ENCODE data around the gene LRRC1.

Gene LRRC1

DNA sequence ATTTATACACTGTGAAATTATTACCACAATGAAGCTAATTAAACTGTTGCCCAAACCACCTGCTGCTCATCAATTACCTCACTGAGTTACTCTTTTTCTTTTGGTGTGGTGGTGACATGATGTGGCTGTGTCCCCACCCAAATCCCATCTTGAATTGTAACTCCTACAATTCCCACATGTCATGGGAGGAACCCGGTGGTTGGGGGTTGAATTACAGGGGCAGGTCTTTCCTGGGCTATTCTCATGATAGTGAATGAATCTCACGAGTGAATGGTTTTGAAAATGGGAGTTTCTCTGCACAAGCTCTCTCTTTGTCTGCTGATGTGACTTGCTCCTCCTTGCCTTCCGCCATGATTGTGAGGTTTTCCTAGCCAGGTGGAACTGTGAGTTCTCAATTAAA is 145.0 kb downstream of the LRRC1 start:
- H3K36me3 Mint-ChIP-seq (ENCODE audit: insufficient read depth), result no peaks in the 10 kb centered on the region
- ATAC-seq (replicated peaks), result no peak
- H3K27ac Mint-ChIP-seq, result no peak overlapping the region

DNA sequence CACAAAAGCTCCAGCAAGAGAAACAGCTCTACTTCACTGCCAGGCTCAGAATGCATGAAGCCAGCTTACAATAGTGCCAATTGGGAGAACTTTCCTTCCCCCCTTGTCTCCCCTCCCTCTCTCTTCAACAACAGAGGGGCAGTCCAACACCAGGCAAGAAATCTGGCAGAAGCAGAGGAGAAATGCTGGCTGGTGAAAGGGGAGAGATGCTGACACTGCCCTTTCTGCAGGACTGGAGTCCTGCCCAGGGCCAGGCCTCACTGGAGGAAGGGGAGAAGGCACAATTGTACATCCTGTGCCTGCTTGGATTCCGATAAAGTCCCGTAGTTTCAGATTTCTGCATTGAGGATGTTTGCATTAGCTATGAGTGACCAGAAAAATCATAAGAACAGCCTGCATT is 148.6 kb downstream of the LRRC1 start:
- Mint-ChIP-seq H3K27me3 (peaks cover 29 to 41% of the 10 kb centered on the region in 2 donors), H3K9me3 (no peaks in the 10 kb centered on the region), H3K27ac (no peak overlapping the region), H3K4me3 (no peak overlapping the region), H3K4me1 (ENCODE audit: low read depth in 2 of 2) (peaks cover 0 to under 1% of the 10 kb centered on the region in 2 donors), H3K36me3 (ENCODE audit: insufficient read depth) (no peaks in the 10 kb centered on the region)
- no peak for DNase-seq
- no peak for ATAC-seq (replicated peaks)

More for the DNA sequence above, 145.0 kb downstream of the LRRC1 start:
- H3K4me3 Mint-ChIP-seq, result no peak overlapping the region
- peaks cover 0 to 4% of the 10 kb centered on the region in 2 donors for H3K4me1 Mint-ChIP-seq (ENCODE audit: low read depth in 2 of 2)
- no peaks in the 10 kb centered on the region for H3K9me3 Mint-ChIP-seq
- no peak for DNase-seq
- H3K27me3 Mint-ChIP-seq, result peaks cover 19 to 28% of the 10 kb centered on the region in 2 donors

DNA sequence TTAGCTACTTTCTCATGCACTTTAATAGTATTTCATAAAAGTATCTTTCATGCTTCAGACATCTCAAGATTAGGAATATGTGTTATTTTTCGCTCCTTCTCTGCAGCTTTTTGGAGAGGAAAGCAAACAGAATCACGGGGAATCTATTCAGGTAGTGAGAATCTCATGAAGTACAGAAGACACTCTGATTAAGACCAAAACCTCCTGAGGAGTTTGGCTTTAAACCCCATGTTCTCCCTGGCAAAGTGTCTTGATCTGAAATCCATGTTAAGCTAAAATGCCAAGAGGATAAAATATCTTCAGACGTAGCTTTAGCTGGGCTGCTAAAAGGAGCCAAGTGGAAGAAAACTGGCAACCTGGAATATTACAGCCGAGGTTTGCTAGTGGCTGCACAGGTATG is 149.3 kb downstream of the LRRC1 start:
- no peak overlapping the region for H3K4me3 Mint-ChIP-seq
- H3K27ac Mint-ChIP-seq, result no peak overlapping the region
- no peak for DNase-seq
- no peaks in the 10 kb centered on the region for H3K4me1 Mint-ChIP-seq (ENCODE audit: low read depth in 2 of 2)
- H3K27me3 Mint-ChIP-seq, result peaks cover 32 to 41% of the 10 kb centered on the region in 2 donors
- no peaks in the 10 kb centered on the region for H3K9me3 Mint-ChIP-seq
- H3K36me3 Mint-ChIP-seq (ENCODE audit: insufficient read depth), result no peaks in the 10 kb centered on the region
- ATAC-seq (replicated peaks), result no peak

- Mint-ChIP-seq H3K4me1 (ENCODE audit: low read depth in 2 of 2) (no peaks in the 10 kb centered on the region), H3K36me3 (ENCODE audit: insufficient read depth) (no peaks in the 10 kb centered on the region), H3K4me3 (no peak overlapping the region), H3K27me3 (peaks cover 32 to 41% of the 10 kb centered on the region in 2 donors), H3K27ac (no peak overlapping the region), H3K9me3 (no peaks in the 10 kb centered on the region)
- no peak for ATAC-seq (replicated peaks)
- DNase-seq, result no peak
Measured at GRCh38 chr6:53944543-53944942, 149.7 kb downstream of the LRRC1 start.

- Mint-ChIP-seq H3K4me3 (no peak overlapping the region), H3K27ac (no peak overlapping the region), H3K27me3 (peaks cover 32 to 41% of the 10 kb centered on the region in 2 donors), H3K36me3 (ENCODE audit: insufficient read depth) (no peaks in the 10 kb centered on the region), H3K9me3 (no peaks in the 10 kb centered on the region), H3K4me1 (ENCODE audit: low read depth in 2 of 2) (no peaks in the 10 kb centered on the region)
- ATAC-seq (replicated peaks), result no peak
- DNase-seq, result no peak
Measured at GRCh38 chr6:53945765-53946407, 151.1 kb downstream of the LRRC1 start.

GRCh38 chr6:53947780-53948179 is 153.0 kb downstream of the LRRC1 start:
- Mint-ChIP-seq H3K4me1 (ENCODE audit: low read depth in 2 of 2) (no peaks in the 10 kb centered on the region), H3K36me3 (ENCODE audit: insufficient read depth) (no peaks in the 10 kb centered on the region), H3K27me3 (peaks cover 28 to 37% of the 10 kb centered on the region in 2 donors), H3K9me3 (no peaks in the 10 kb centered on the region), H3K4me3 (no peak overlapping the region), H3K27ac (no peak overlapping the region)
- DNase-seq (no peak), ATAC-seq (replicated peaks) (no peak)

GRCh38 chr6:53951383-53951782 is 156.6 kb downstream of the LRRC1 start:
- ATAC-seq (replicated peaks), result no peak
- no peaks in the 10 kb centered on the region for H3K36me3 Mint-ChIP-seq (ENCODE audit: insufficient read depth)
- no peaks in the 10 kb centered on the region for H3K9me3 Mint-ChIP-seq
- no peaks in the 10 kb centered on the region for H3K4me1 Mint-ChIP-seq (ENCODE audit: low read depth in 2 of 2)
- no peak overlapping the region for H3K4me3 Mint-ChIP-seq
- peaks cover 12 to 15% of the 10 kb centered on the region in 2 donors for H3K27me3 Mint-ChIP-seq
- H3K27ac Mint-ChIP-seq, result no peak overlapping the region
- DNase-seq, result no peak

DNA sequence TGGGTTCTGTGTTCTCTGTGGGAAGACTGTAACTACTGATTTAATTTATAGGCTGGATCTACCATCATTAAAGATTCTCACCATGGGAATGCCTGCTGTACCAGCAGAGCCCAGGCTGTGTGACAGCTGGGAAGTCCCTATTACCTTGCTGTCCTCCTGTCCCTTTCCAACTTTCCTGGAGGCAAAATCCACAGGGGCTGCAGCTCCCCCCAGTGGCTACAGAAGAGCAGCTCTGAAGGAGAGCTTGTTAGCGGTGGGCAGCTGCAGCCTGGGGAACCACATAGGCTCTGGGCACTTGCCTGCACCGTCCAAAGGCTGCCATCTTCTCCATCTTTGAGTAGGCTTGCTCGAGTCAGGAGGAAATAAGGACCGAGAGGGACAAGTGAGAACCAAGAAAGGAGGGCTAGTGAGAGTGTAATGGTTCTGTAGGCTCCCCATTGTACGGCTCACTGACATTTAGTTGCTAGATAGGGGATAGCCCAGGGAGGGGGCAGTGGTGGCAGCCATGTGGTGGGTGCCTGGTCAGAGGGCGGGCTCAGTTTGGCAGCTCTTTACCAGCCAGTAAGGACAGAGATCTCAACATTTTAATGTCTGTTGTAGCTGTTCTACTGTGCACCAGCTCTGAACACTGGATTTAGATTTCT is 161.4 kb downstream of the LRRC1 start:
- Mint-ChIP-seq H3K4me3 (no peak overlapping the region), H3K36me3 (ENCODE audit: insufficient read depth) (no peaks in the 10 kb centered on the region), H3K27me3 (peaks cover 24 to 26% of the 10 kb centered on the region in 2 donors), H3K4me1 (ENCODE audit: low read depth in 2 of 2) (no peaks in the 10 kb centered on the region), H3K9me3 (no peaks in the 10 kb centered on the region), H3K27ac (no peak overlapping the region)
- ATAC-seq (replicated peaks), result no peak
- DNase-seq, result no peak

GRCh38 chr6:53956804-53957203 is 162.0 kb downstream of the LRRC1 start:
- ATAC-seq (replicated peaks), result no peak
- no peaks in the 10 kb centered on the region for H3K36me3 Mint-ChIP-seq (ENCODE audit: insufficient read depth)
- H3K9me3 Mint-ChIP-seq, result no peaks in the 10 kb centered on the region
- H3K4me3 Mint-ChIP-seq, result no peak overlapping the region
- no peak overlapping the region for H3K27ac Mint-ChIP-seq
- H3K27me3 Mint-ChIP-seq, result peaks cover 24 to 26% of the 10 kb centered on the region in 2 donors
- no peaks in the 10 kb centered on the region for H3K4me1 Mint-ChIP-seq (ENCODE audit: low read depth in 2 of 2)
- DNase-seq, result no peak

GRCh38 chr6:53959717-53960116 is 164.9 kb downstream of the LRRC1 start:
- no peak overlapping the region for H3K4me3 Mint-ChIP-seq
- no peak overlapping the region for H3K27ac Mint-ChIP-seq
- H3K27me3 Mint-ChIP-seq, result peaks cover 26 to 36% of the 10 kb centered on the region in 2 donors
- H3K9me3 Mint-ChIP-seq, result no peaks in the 10 kb centered on the region
- H3K4me1 Mint-ChIP-seq (ENCODE audit: low read depth in 2 of 2), result no peaks in the 10 kb centered on the region
- DNase-seq, result no peak
- ATAC-seq (replicated peaks), result no peak
- no peaks in the 10 kb centered on the region for H3K36me3 Mint-ChIP-seq (ENCODE audit: insufficient read depth)

GRCh38 chr6:53960311-53960710 is 165.5 kb downstream of the LRRC1 start:
- DNase-seq (no peak), ATAC-seq (replicated peaks) (no peak)
- no peaks in the 10 kb centered on the region for H3K36me3 Mint-ChIP-seq (ENCODE audit: insufficient read depth)
- no peak overlapping the region for H3K4me3 Mint-ChIP-seq
- H3K27ac Mint-ChIP-seq, result no peak overlapping the region
- H3K4me1 Mint-ChIP-seq (ENCODE audit: low read depth in 2 of 2), result no peaks in the 10 kb centered on the region
- H3K27me3 Mint-ChIP-seq, result peaks cover 26 to 36% of the 10 kb centered on the region in 2 donors
- H3K9me3 Mint-ChIP-seq, result no peaks in the 10 kb centered on the region

DNA sequence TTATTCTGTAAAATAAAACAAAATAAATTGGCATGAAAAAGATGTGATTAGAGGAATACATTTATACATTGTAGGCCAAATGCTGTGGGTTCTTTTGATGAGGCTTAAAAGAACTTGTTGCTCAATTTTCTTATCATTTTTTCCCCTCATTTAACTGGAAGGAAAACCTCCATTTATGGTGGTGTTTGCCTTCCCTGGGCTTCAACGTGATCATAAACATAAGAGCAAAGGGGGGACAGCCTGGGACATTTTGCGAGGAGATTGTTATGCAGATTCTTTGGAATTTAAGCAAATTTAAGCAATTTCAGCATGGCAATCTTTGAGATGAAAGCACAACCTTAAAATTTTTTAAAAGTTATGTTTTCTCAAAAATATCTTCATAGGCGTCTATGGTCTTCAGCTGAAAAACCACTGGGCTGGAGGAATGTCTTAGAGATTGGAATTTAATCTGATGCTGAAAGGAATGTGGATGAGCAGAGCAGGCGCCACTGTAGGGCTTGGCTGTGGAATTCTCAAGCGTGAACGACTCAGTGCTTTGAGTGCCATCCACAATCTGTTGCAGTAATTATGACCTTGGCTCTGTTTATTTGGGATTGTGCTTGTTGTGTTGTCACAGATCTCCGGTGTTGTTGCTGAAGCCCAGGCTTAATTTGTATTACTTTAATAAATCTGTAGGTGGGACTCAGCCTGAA is 167.0 kb downstream of the LRRC1 start:
- Mint-ChIP-seq H3K9me3 (no peaks in the 10 kb centered on the region), H3K4me1 (ENCODE audit: low read depth in 2 of 2) (no peaks in the 10 kb centered on the region), H3K27me3 (peaks cover 23 to 28% of the 10 kb centered on the region in 2 donors), H3K27ac (no peak overlapping the region), H3K4me3 (no peak overlapping the region), H3K36me3 (ENCODE audit: insufficient read depth) (no peaks in the 10 kb centered on the region)
- ATAC-seq (replicated peaks), result no peak
- no peak for DNase-seq

DNA sequence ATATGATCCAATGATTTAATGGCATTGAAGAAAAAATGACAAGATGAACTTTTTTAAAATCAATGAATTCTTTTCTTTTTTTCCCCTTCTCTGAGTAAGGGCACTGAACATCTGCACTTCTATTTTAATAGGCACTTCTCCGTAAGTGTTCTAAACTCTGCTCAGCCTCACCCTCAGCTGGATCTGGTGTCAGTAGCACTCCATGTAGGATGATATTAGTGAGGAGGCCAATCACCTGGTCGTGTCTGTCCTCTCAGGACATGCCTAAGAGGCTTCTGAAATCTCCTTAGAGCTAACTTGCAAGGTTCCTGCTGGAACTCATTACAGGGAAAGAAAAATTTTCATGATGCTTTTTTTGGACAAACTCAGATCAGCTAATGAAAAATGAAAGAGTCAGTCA is 167.8 kb downstream of the LRRC1 start:
- no peak for DNase-seq
- peaks cover 15 to 21% of the 10 kb centered on the region in 2 donors for H3K27me3 Mint-ChIP-seq
- H3K9me3 Mint-ChIP-seq, result no peaks in the 10 kb centered on the region
- H3K4me1 Mint-ChIP-seq (ENCODE audit: low read depth in 2 of 2), result no peaks in the 10 kb centered on the region
- no peak for ATAC-seq (replicated peaks)
- no peaks in the 10 kb centered on the region for H3K36me3 Mint-ChIP-seq (ENCODE audit: insufficient read depth)
- H3K4me3 Mint-ChIP-seq, result no peak overlapping the region
- no peak overlapping the region for H3K27ac Mint-ChIP-seq

GRCh38 chr6:53967415-53967814 is 172.6 kb downstream of the LRRC1 start:
- ATAC-seq (replicated peaks) (no peak), DNase-seq (no peak)
- Mint-ChIP-seq H3K27me3 (peaks cover 19 to 26% of the 10 kb centered on the region in 2 donors), H3K36me3 (ENCODE audit: insufficient read depth) (no peaks in the 10 kb centered on the region), H3K9me3 (no peaks in the 10 kb centered on the region), H3K4me1 (ENCODE audit: low read depth in 2 of 2) (no peaks in the 10 kb centered on the region), H3K4me3 (no peak overlapping the region), H3K27ac (no peak overlapping the region)

Measured in effector memory CD8-positive, alpha-beta T cell (primary cell).